NCI-H748 (cell line): ENCODE data around the gene QSOX1.
A peak's percentile ranks its signal among the peaks of the same experiment; 100 is the strongest.

Experiments
- DNase-seq: peaks from one replicate; lab custom pipeline; 2025; ENCODE audit not compliant: unreplicated experiment; lab: John Stamatoyannopoulos, UW

The QSOX1 gene

GRCh38 chr1:180169640-180170195 is 15.0 kb downstream of the QSOX1 start:
- DNase-seq = no peak

GRCh38 chr1:180170546-180171151 is 16.0 kb downstream of the QSOX1 start:
- DNase-seq = no peak

- no peak for DNase-seq
Observed at GRCh38 chr1:180171691-180172090, 17.0 kb downstream of the QSOX1 start.

- DNase-seq = no peak
Observed at GRCh38 chr1:180173451-180173850, 18.8 kb downstream of the QSOX1 start.

GRCh38 chr1:180173952-180174351 is 19.3 kb downstream of the QSOX1 start:
- no peak for DNase-seq

GRCh38 chr1:180175291-180175690 is 20.6 kb downstream of the QSOX1 start:
- no peak for DNase-seq

- no peak for DNase-seq
Observed at GRCh38 chr1:180175806-180176205, 21.1 kb downstream of the QSOX1 start.

- DNase-seq = no peak
Observed at GRCh38 chr1:180176965-180177364, 22.3 kb downstream of the QSOX1 start.

- DNase-seq = no peak
Observed at GRCh38 chr1:180177931-180178330, 23.3 kb downstream of the QSOX1 start.

- DNase-seq = peak; percentile 43
Observed at GRCh38 chr1:180178511-180179161, 24.0 kb downstream of the QSOX1 start.

- no peak for DNase-seq
Observed at GRCh38 chr1:180179162-180179957, 24.7 kb downstream of the QSOX1 start.

- DNase-seq = peak; percentile 31
Observed at GRCh38 chr1:180181048-180181447, 26.4 kb downstream of the QSOX1 start.

GRCh38 chr1:180181996-180182642 is 27.4 kb downstream of the QSOX1 start:
- DNase-seq = no peak

GRCh38 chr1:180182643-180183311 is 28.1 kb downstream of the QSOX1 start:
- no peak for DNase-seq

- no peak for DNase-seq
Observed at GRCh38 chr1:180183426-180183825, 28.8 kb downstream of the QSOX1 start.

GRCh38 chr1:180184041-180184440 is 29.4 kb downstream of the QSOX1 start:
- no peak for DNase-seq

GRCh38 chr1:180185281-180185680 is 30.6 kb downstream of the QSOX1 start:
- DNase-seq = no peak

GRCh38 chr1:180185971-180186645 is 31.4 kb downstream of the QSOX1 start:
- no peak for DNase-seq

GRCh38 chr1:180186831-180187230 is 32.2 kb downstream of the QSOX1 start:
- no peak for DNase-seq

- DNase-seq = no peak
Observed at GRCh38 chr1:180187626-180188025, 33.0 kb downstream of the QSOX1 start.
